ENCODE measurements around the gene VPS4A. TPM values are rescaled to one million over a fixed set of nuclear protein-coding genes. Genes with fewer than 3 reads are reported as not detected.
A peak's percentile ranks its signal among the peaks of the same experiment; 100 is the strongest.

Gene VPS4A
- total RNA-seq, 2 donors from 2014 or later, result 28.6 to 37.8 TPM

- WGBS, 2 experiments (ENCODE audit: insufficient coverage in 1 of 2, insufficient read length in 1 of 2), result 5 to 19% methylated on average over 17 to 93 of the region's 93 CpGs
- H3K9ac ChIP-seq (ENCODE audit: extremely low read depth, low read length, poor library complexity, severe bottlenecking), result peak within 1 kb of the TSS; percentile 47
- no peak for TF ChIP-seq CTCF (conservative IDR thresholded peaks at IDR 0.05)
- peak; percentile 98 for DNase-seq
- no peaks in the 10 kb centered on the region for H3K9me3 ChIP-seq (ENCODE audit: control insufficient read depth, low read length)
- H3K27me3 ChIP-seq (ENCODE audit: control insufficient read depth, insufficient read depth, low read length, poor library complexity, severe bottlenecking), result no peaks in the 10 kb centered on the region
- H3K4me1 ChIP-seq (ENCODE audit: control insufficient read depth, insufficient read depth, low read length), result no peaks in the 10 kb centered on the region
- peak within 1 kb of the TSS; percentile 92 for H3K27ac ChIP-seq (ENCODE audit: low read depth, low read length)
- H3K4me3 ChIP-seq (ENCODE audit: low read length), result peak within 1 kb of the TSS; percentile 88
- Mint-ChIP-seq H3K9me3 (no peaks in the 10 kb centered on the region), H3K27me3 (ENCODE audit: insufficient read depth) (no peaks in the 10 kb centered on the region), H3K4me1 (peaks cover 21% of the 10 kb centered on the region), H3K27ac (peak within 1 kb of the TSS; percentile 93), H3K4me3 (peak within 1 kb of the TSS; percentile 70), H3K36me3 (ENCODE audit: low read depth) (peaks cover 69% of the 10 kb centered on the region)
- H3K36me3 ChIP-seq (ENCODE audit: control insufficient read depth, insufficient read depth, low read length), result peaks cover 76% of the 10 kb centered on the region
Measured at GRCh38 chr16:69330286-69331109, 19.3 kb downstream of the VPS4A start, which contains the start of gene PDF. Gene PDF (minus strand): TSS chr16:69330588. CDS start chr16:69330570, 18 bp downstream.

- Histone ChIP-seq H3K4me1 (ENCODE audit: control insufficient read depth, insufficient read depth, low read length) (no peaks in the 10 kb centered on the region), H3K27me3 (ENCODE audit: control insufficient read depth, insufficient read depth, low read length, poor library complexity, severe bottlenecking) (no peaks in the 10 kb centered on the region), H3K9me3 (ENCODE audit: control insufficient read depth, low read length) (no peaks in the 10 kb centered on the region), H3K9ac (ENCODE audit: extremely low read depth, low read length, poor library complexity, severe bottlenecking) (no peak overlapping the region), H3K27ac (ENCODE audit: low read depth, low read length) (no peak overlapping the region), H3K36me3 (ENCODE audit: control insufficient read depth, insufficient read depth, low read length) (peaks cover 56% of the 10 kb centered on the region), H3K4me3 (ENCODE audit: low read length) (no peak overlapping the region)
- Mint-ChIP-seq H3K27me3 (ENCODE audit: insufficient read depth) (no peaks in the 10 kb centered on the region), H3K9me3 (no peaks in the 10 kb centered on the region), H3K27ac (no peak overlapping the region), H3K4me1 (peaks cover 7% of the 10 kb centered on the region), H3K4me3 (no peak overlapping the region), H3K36me3 (ENCODE audit: low read depth) (peaks cover 49% of the 10 kb centered on the region)
- TF ChIP-seq CTCF (conservative IDR thresholded peaks at IDR 0.05), result no peak
- no peak for DNase-seq
- WGBS, 2 experiments (ENCODE audit: insufficient coverage in 1 of 2, insufficient read length in 1 of 2), result 89 to 94% methylated on average over 6 to 9 of the region's 9 CpGs
Measured at GRCh38 chr16:69334696-69335095, 23.5 kb downstream of the VPS4A start.

- H3K9me3 Mint-ChIP-seq, result no peaks in the 10 kb centered on the region
- no peak for DNase-seq
- H3K36me3 ChIP-seq (ENCODE audit: control insufficient read depth, insufficient read depth, low read length), result peaks cover 61% of the 10 kb centered on the region
- H3K27ac ChIP-seq (ENCODE audit: low read depth, low read length), result peak overlapping the region; percentile 74
- H3K9ac ChIP-seq (ENCODE audit: extremely low read depth, low read length, poor library complexity, severe bottlenecking), result peak overlapping the region; percentile 66
- no peak for TF ChIP-seq CTCF (conservative IDR thresholded peaks at IDR 0.05)
- H3K27ac Mint-ChIP-seq, result peak overlapping the region; percentile 97
- H3K4me1 ChIP-seq (ENCODE audit: control insufficient read depth, insufficient read depth, low read length), result peaks cover 3% of the 10 kb centered on the region
- peaks cover 57% of the 10 kb centered on the region for H3K36me3 Mint-ChIP-seq (ENCODE audit: low read depth)
- no peaks in the 10 kb centered on the region for H3K27me3 Mint-ChIP-seq (ENCODE audit: insufficient read depth)
- H3K4me1 Mint-ChIP-seq, result peaks cover 14% of the 10 kb centered on the region
- 24 to 29% methylated on average over 38 to 46 of the region's 46 CpGs for WGBS, 2 experiments (ENCODE audit: insufficient coverage in 1 of 2, insufficient read length in 1 of 2)
- no peaks in the 10 kb centered on the region for H3K27me3 ChIP-seq (ENCODE audit: control insufficient read depth, insufficient read depth, low read length, poor library complexity, severe bottlenecking)
- H3K4me3 ChIP-seq (ENCODE audit: low read length), result peak overlapping the region; percentile 96
- H3K4me3 Mint-ChIP-seq, result peak overlapping the region; percentile 99
- no peaks in the 10 kb centered on the region for H3K9me3 ChIP-seq (ENCODE audit: control insufficient read depth, low read length)
Measured at GRCh38 chr16:69338557-69339288, 27.6 kb downstream of the VPS4A start.

All from endodermal cell (in vitro differentiated cells).